Measurements from ENCODE around the gene ROCK2. TPM values are rescaled to one million over a fixed set of nuclear protein-coding genes. Genes with fewer than 3 reads are reported as not detected.

The ROCK2 gene
- total and polyA plus RNA-seq, 9 of the 15 experiments (the other 6 are each of a cell fraction or from before 2014, with no cell fraction given): 4.9 to 30.6 (median 14.3) TPM

GRCh38 chr2:11236335-11236734, 108.1 kb downstream of the ROCK2 start (continued):
- TF ChIP-seq TEAD4 (IDR thresholded peaks at IDR 0.05; ENCODE audit: low read length): peak; percentile 28; the same call in 1 of the 2 replicates
- TF ChIP-seq TEAD4 (CRISPR knock-in tag; IDR thresholded peaks at IDR 0.05; ENCODE audit: borderline replicate concordance): no peak
- no peak for TF ChIP-seq PTBP1 (IDR thresholded peaks at IDR 0.05; ENCODE audit: low read depth, low read length)
- TF ChIP-seq RB1 (IDR thresholded peaks at IDR 0.05; ENCODE audit: low read depth): no peak
- TF ChIP-seq, protein P1, sequence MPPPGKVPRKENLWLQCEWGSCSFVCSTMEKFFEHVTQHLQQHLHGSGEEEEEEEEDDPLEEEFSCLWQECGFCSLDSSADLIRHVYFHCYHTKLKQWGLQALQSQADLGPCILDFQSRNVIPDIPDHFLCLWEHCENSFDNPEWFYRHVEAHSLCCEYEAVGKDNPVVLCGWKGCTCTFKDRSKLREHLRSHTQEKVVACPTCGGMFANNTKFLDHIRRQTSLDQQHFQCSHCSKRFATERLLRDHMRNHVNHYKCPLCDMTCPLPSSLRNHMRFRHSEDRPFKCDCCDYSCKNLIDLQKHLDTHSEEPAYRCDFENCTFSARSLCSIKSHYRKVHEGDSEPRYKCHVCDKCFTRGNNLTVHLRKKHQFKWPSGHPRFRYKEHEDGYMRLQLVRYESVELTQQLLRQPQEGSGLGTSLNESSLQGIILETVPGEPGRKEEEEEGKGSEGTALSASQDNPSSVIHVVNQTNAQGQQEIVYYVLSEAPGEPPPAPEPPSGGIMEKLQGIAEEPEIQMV (tag; conservative IDR thresholded peaks at IDR 0.05; ENCODE audit: low read depth): no peak
- 0 out of 2 replicates have a peak, but pooled peaks have one; percentile 10 for TF ChIP-seq CREM (IDR thresholded peaks at IDR 0.05; ENCODE audit: low read depth)
- peak; percentile 51 for TF ChIP-seq FOS (IDR thresholded peaks at IDR 0.05; ENCODE audit: extremely low read depth, insufficient read length)
- TF ChIP-seq MCM5 (IDR thresholded peaks at IDR 0.05; ENCODE audit: low read depth): no peak
- no peak for TF ChIP-seq TCF3 (CRISPR knock-in tag; IDR thresholded peaks at IDR 0.05)
- TF ChIP-seq ZNF124 (CRISPR knock-in tag; IDR thresholded peaks at IDR 0.05): no peak
- TF ChIP-seq, protein P2, sequence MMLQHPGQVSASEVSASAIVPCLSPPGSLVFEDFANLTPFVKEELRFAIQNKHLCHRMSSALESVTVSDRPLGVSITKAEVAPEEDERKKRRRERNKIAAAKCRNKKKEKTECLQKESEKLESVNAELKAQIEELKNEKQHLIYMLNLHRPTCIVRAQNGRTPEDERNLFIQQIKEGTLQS (IDR thresholded peaks at IDR 0.05): peak; percentile 93
- TF ChIP-seq, protein P2 (CRISPR knock-in tag; conservative IDR thresholded peaks at IDR 0.05): peak; percentile 93
- no peak for TF ChIP-seq YBX1 (IDR thresholded peaks at IDR 0.05)
- TF ChIP-seq ZNF121 (CRISPR knock-in tag; conservative IDR thresholded peaks at IDR 0.05): no peak
- TF ChIP-seq ELK3 (CRISPR knock-in tag; IDR thresholded peaks at IDR 0.05): no peak
- TF ChIP-seq EGR1 (conservative IDR thresholded peaks at IDR 0.05): no peak
- no peak for TF ChIP-seq ATF1 (CRISPR knock-in tag; IDR thresholded peaks at IDR 0.05)
- peak; percentile 22; the same call in 1 of the 2 replicates for TF ChIP-seq ATF1 (tag; IDR thresholded peaks at IDR 0.05)
- TF ChIP-seq JUNB (CRISPR knock-in tag; conservative IDR thresholded peaks at IDR 0.05): peak; percentile 64; the same call in 1 of the 2 replicates
- TF ChIP-seq RAD21 (CRISPR knock-in tag; conservative IDR thresholded peaks at IDR 0.05 in 1 of 2, IDR thresholded peaks at IDR 0.05 in 1 of 2): no peak
- TF ChIP-seq JUND (IDR thresholded peaks at IDR 0.05; ENCODE audit: borderline replicate concordance, low read depth, low read length): peak; percentile 98
- TF ChIP-seq JUND (tag; IDR thresholded peaks at IDR 0.05; ENCODE audit: borderline replicate concordance, low read depth, low read length): peak; percentile 100
- TF ChIP-seq ZBTB8A (IDR thresholded peaks at IDR 0.05; ENCODE audit: partially characterized antibody): no peak
- no peak for TF ChIP-seq DMBX1 (CRISPR knock-in tag; IDR thresholded peaks at IDR 0.05; ENCODE audit: borderline replicate concordance)
- TF ChIP-seq, protein P3, sequence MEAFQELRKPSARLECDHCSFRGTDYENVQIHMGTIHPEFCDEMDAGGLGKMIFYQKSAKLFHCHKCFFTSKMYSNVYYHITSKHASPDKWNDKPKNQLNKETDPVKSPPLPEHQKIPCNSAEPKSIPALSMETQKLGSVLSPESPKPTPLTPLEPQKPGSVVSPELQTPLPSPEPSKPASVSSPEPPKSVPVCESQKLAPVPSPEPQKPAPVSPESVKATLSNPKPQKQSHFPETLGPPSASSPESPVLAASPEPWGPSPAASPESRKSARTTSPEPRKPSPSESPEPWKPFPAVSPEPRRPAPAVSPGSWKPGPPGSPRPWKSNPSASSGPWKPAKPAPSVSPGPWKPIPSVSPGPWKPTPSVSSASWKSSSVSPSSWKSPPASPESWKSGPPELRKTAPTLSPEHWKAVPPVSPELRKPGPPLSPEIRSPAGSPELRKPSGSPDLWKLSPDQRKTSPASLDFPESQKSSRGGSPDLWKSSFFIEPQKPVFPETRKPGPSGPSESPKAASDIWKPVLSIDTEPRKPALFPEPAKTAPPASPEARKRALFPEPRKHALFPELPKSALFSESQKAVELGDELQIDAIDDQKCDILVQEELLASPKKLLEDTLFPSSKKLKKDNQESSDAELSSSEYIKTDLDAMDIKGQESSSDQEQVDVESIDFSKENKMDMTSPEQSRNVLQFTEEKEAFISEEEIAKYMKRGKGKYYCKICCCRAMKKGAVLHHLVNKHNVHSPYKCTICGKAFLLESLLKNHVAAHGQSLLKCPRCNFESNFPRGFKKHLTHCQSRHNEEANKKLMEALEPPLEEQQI (IDR thresholded peaks at IDR 0.05): peak; percentile 89
- peak; percentile 54 for TF ChIP-seq ARID1B (IDR thresholded peaks at IDR 0.05)
